Left hindlimb (tissue), 1 donor: ENCODE measurements around the gene ZDHHC11.

Experiments
- DNase-seq: peaks from one replicate; pipeline ENCODE4 v3.0.0-alpha.2; 2018

The ZDHHC11 gene, protein sequence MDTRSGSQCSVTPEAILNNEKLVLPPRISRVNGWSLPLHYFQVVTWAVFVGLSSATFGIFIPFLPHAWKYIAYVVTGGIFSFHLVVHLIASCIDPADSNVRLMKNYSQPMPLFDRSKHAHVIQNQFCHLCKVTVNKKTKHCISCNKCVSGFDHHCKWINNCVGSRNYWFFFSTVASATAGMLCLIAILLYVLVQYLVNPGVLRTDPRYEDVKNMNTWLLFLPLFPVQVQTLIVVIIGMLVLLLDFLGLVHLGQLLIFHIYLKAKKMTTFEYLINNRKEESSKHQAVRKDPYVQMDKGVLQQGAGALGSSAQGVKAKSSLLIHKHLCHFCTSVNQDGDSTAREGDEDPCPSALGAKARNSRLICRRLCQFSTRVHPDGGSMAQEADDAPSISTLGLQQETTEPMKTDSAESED

DNA sequence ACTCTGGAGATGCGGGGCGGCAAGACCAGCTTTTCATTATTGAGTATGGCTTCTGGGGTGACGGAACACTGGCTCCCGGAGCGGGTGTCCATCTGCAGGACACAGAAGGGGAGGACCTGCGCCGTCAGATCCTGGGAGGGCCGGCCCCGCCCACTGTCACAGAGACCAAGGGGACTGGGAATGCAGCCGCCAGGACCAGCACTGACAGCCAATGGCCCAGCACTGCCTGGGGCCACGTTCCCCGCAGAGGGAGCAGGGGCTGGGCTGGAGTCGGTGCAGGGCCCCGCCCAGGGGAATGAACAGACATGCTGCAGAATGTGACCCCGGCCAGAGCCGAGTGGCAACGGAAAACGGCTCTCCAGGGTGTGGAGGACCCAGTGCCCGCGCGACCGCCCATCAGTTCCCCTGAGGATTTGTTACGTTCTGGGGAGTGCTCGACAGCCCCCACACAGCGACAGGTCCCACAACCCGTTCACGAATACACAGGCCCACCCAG lies at the start of gene ZDHHC11:
TSS of gene ZDHHC11 (minus strand) at position 476 of the 496 bp plus-strand sequence. CDS start at position 92, 384 bp downstream.
- DNase-seq, result no peak

DNA sequence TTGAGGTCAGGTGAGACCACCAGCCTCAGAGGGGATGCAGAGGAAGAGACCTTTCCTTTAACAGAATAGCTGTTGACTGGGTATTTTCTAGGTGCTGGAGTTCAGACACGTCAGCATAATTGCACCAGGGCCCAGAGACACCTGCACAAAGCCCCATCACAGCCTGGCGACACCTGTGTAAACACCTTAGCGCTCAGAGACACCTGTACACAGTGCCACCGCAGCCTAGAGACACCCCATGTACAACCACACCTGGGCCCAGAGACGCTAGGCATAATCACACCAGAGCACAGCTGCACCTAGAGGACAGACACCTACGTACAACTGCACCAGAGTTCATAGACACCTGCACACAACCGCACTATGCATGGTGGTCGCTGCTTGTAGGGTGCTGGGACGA lies 42.9 kb upstream of the ZDHHC11 start:
- DNase-seq, result no peak

DNA sequence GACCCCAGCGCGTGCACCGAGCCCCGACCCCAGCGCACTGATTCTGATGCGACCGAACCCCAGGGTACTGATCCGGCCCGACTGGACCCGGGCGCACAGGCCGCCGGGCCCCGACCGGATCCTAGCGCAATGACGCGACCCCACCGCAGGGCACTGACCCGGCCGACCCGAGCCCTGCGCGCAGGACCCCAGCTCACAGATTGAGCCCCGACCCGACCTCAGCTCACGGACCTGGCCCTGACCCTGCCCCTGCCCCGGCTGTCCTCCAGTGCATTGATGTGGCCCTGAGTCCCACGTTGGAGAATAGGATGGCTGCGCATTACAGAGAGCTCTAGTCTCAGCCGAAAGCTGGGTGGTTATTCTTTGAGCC lies 42.3 kb upstream of the ZDHHC11 start:
- no peak for DNase-seq

DNA sequence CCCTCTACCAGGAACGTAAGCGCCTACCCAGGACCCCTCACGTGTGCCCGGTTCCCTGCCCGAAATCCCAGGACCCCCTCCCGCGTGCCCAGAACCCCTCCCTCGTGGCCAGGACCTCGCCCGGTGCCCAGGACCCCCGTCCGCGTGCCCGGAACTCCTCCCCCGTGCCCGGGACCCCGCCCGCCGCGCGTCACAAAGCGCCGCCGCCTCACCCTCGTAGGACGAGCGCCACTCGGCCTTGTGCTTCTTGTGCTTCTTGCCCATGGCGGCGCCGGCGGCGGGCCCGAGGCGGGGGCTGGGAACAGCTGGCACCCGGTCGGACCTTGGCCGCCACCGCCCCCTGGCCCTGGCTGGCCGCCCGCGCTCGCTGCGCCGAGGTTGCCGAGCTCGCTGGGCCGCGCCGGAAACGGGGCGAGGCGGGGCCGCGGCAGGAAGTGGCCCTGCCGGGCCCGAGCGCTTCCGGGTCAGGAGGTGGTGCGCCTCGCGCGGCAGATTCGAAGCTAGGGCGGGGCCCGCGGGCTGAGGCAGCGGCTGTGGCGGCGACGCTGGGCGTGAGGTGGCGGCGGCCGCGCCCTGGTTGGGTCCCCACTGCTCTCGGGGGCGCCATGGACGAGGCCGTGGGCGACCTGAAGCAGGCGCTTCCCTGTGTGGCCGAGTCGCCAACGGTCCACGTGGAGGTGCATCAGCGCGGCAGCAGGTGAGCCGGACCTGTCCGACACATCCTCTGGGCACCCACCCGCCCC lies 41.8 kb upstream of the ZDHHC11 start, which contains the start of the genes BRD9 and TRIP13:
TSS of gene BRD9 (minus strand) at position 408 of the 743 bp plus-strand sequence. CDS start at position 264, 144 bp downstream.
TSS of gene TRIP13 (plus strand) at position 491 of the 743 bp plus-strand sequence. CDS start at position 606, 115 bp downstream.
- DNase-seq, result peak; percentile 88

DNA sequence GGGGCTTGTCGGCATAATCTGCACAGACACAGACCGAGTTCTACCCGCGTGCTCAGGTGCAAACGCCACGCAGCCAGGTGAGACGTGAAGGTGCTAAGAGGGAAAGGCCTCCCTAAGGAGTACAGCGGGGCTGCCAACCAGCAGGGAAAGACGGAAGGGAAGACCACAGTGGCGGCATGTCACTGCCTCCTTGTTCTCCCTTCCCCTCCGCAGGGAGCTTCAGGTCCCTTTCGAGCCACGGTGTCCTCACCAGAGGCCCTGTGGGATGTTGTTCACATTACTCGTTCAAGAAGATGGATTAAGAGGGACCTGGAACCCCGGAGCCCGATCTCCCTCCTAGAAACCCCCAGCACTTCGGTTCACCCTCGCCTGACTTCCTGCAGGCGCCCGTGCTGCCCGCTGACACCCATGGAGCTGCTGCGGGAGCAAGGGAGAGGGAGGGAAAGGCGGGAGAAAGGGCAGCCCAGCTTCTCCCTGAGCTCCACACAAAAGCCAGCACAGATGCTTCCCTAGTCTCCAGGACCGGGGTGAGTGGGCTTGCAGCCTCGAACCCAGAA lies 41.1 kb upstream of the ZDHHC11 start:
- DNase-seq, result no peak

DNA sequence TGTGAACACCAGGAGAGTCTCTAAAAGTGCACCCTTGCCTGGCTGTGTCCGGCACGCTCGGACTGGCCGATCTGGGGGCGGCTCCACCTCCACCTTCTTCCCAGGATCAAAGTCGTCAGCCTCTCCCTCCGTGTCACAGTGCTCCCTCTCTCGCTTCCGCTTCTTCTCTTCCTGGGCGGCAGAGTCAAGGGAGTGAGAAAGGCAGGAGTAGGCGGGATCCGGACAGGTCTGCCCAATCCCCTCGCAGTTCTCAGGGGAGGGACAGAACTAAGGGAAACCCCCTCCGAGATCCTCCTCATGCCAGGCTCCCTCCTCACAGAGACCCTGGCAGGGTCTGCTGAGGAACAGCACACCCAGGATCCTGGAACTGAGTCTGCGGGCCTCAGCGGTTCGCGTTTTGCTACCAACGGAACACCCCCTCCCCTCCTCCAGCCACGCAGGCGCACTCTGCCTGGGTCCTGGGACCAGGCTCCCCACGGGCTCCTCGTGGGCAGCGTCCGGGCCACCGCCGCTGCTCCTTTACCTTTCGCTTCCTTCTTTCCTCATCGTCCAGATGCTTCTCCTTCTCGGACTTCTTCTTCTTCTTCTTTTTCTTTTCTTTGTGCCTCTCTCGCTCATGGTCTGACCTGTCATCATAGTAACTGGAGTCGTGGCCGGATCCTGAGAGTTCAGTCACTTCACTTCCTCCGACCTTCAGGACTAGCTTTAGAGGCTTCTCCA lies 40.5 kb upstream of the ZDHHC11 start:
- DNase-seq, result no peak

DNA sequence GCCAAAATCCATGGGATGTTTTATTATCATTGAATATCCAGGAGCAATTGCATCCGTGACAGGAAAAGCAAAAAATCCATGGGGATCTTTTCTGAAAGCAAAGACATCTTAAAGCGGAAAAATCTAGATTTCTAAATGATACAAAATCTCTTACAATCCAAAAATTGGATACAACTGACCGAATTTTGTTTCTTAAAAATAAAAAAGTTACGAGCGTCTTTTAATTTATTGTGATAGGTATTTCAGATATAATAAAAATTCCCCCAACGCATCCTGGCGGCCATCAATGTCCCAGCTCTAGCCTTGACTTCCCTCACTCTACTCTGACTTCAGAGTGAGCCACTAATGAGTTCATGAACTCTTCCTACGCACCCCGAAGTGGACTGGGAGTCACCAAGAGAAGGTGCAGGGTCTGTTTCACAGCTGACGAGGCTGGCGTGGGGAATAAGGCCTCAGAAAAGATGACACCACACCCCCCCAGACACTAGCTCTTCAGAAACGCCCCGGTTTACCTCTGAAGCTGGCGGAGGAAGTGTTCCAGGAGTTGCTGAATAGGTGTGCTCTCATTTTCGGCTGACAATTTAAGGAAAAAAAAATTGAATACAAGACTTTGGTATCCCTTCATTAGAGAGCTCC lies 38.4 kb upstream of the ZDHHC11 start:
- DNase-seq, result no peak

DNA sequence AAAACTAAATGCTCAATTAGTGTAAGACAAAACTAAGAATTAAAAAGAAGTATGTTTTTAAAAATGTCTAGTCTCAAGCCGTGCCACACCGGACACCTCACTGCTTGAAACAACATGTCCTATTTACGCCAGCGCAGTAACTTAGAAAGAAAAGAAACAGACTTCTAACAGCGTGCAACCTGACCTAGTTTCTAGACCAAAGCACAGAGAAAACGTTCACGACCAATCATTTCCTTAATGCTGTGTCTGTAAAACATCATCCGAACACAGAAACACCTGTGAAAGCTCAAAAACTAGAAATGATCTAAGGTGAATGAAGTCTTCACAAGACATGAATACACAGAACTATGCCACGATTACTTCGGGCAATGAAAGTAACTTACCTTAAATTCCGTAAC lies 37.9 kb upstream of the ZDHHC11 start:
- DNase-seq, result no peak

DNA sequence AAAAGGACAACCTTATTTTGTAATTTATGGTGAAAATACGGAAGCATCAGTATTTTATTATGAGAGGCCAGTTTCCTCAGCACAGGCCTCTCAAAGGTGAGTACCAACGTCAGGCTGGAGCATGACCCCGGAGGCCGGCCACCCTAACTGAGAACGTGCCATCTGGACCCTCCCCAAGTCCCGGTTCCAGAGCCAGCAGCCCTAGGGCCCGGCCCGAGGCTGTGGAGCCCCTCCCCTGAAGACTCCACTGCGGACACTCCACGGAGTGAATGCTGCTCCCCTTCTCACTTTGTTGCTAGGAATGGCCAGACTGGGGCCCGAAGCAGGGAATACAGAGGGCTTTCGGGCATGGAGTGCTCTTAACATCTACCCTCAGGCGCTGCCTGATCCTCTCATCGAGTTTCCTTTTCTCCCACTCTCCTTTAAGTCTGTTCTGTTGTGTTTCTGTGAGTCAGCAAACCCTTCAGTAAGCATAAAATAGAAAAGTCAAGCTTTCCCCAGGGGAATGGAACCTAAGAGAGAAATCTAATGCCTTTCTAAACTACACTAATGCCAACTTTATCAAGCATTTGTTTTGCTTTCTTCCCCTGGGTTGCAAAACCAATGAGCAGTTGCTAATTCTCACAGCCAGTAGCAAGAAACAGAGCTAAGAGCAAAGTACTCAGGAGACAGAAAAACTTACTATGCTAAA lies 37.3 kb upstream of the ZDHHC11 start:
- no peak for DNase-seq

DNA sequence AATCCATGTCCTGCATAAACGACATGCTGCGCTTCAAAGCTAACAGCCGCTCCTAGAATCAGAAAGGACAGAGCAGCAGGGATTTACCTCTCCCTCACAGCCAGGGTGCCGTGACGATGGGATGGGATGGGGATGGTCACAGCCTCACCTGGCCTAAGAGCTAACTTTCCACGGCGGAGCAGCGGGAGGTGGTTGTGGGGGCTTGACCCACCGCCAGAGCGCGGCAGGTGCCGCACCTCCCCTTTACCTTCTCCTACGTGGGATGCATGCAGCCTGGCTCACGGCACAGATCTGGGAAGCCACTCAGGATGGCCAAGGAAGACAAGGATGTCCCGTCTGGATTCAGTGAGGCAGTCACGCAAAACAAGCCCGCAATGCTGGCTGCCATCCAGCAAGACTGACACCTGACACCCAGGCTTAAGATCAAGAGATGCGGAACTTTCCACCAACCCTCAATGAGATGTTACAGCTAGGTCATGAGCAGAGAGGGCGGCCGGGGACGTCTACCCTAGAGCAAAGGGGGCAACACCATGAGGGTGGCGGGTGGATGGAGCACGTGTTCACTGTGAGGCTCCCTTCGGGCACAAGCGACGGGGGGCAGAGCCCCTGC lies 36.0 kb upstream of the ZDHHC11 start:
- no peak for DNase-seq

DNA sequence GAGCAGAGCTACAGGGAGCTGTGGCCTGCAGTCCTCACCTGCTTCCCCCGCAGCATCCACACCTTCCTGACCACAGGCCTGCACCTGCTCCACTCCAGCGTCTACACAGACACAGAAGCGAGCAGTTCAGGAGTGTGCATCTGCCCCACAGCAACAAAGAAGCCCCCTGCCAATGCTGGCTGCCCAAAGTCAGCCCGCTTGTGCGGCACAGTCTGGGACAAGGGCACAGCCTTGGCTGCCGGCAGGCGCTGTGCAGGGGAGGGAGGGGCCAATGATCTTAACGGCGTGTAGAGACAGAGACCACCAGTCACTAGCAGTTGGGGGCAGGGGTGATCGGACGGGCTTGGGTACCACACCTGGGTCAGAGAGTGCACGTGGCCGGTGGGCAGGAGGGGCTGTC lies 35.2 kb upstream of the ZDHHC11 start:
- no peak for DNase-seq

DNA sequence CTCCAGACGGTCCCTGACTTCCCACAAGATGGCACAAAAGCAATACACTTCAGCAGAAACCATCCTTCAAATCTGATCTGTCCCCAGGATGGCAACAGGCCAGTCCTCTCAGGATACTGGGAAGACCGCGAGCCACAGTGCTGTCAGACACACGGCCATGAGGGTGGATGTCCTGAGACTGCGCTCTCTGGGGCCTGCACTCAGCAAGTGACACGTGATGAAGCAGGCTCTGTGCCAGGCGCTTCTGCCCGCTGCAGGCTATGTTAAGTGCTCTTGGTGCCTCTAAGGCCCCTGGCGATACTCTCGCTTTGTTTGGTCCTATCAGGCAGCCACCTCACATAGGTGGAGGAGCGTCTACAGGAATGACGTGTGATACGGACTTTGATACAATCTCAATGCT lies 34.7 kb upstream of the ZDHHC11 start:
- DNase-seq, result no peak

DNA sequence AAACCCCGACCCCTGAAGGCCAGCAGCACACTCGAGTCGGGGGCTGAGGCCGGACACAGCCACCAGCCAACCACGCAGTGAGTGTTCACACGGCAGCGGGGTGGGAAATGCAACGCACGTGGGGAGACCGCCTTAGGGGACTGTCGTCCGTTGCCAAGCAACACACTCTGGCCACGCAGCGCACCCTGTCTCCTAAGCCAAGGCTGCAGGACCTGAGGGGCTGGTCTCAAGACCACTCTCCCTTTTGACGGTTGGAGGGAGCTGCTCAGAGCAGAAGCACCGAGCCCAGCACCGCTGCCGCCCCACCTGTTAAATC lies 34.3 kb upstream of the ZDHHC11 start:
- DNase-seq, result no peak

DNA sequence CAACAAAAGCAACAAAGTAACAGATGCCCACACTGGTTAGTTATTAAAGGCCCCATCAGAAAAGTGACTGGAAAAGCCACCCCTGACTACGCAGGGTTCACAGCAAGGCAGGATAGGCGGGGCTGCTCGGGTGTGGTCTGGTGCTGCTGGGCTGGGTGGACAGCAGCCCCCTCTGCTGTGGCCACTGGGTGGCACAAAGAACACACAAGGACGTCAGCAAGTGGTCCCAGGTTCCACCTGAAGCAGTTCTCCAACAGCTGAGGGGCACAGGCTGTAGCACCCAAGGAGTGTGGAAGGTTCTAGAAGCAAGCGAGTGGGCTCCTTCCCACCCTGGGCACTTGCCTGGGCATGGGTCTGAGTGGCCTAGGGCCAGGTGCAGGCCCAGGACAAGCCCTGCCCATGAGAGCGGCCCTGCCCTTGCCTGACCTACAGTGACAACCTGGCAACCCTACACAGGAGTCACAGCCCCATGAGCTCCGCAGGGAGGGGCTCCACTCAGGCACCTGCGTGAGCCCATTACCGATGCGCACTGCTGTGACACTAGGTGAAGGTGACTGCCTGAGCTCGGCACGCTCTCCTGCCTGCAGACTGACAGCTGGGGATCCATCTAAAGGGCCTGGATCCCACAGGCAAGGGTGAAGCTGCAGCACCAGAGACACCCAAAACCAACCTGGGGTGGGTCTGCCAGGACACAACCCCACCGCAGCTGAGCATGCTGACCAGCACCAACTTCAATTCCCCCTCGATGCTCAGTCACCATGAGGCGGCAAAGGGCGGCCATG lies 33.8 kb upstream of the ZDHHC11 start:
- no peak for DNase-seq

DNA sequence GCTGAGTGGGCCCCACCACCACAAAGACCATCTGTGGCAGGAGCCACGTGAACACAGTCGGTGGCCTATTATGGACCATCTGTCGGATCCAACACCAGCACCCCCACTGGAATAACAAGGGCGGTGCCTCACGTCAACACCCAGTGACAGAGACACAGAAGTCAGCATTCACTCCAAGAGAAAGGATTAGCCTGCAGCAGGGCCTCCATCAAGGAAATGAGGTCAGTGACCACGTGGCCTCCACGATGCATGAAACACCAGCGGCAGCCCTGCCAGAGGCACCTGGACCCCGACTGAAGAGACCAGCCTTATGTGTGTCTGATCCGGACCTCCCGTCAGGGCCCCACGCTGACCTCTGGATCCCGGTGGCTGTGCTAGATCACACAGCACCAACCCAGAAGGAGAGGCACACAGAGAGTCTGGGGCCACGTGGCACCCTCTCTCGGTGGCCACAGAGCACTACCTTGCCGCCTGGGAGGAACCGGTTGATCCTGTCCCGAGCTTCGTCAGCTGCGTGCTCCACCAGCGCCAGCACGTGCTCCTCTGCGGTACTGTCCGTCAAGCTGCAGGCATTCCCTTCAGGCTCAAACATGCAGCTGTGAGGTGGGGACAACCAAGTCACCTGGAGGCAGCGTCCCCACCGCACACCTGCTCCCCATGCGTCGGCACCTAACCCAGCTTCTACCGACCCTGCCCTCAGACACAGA lies 32.8 kb upstream of the ZDHHC11 start:
- DNase-seq, result no peak

DNA sequence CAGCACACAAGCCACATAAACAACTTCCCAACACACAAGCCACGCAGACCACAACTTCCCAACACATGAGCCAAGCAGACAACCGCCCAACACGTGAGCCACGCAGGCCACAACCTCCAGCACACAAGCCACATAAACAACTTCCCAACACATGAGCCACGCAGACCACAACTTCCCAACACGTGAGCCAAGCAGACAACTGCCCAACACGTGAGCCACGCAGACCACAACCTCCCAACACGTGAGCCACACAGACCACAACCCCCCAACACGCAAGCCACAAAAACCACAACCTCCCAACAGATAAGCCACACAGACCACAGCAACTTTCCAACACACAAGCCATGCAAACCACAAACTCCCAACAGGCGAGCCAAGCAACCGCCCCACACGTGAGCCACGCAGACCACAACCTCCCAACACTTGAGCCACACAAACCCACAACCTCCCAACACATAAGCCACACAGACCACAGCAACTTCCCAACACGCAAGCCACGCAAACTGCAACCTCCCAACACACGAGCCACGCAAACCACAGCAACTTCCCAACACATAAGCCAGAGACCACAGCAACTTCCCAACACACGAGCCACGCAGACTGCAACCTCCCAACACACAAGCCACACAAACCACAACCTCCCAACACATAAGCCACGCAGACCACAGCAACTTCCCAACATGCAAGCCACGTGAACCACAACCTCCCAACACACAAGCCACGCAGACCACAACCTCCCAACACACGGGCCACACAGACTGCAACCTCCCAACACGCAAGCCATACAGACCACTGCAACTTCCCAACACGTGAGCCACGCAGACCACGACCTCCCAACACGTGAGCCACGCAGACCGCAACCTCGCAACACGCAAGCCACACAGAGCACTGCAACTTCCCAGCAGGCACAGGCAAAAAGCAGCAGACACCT lies 31.7 kb upstream of the ZDHHC11 start:
- no peak for DNase-seq

DNA sequence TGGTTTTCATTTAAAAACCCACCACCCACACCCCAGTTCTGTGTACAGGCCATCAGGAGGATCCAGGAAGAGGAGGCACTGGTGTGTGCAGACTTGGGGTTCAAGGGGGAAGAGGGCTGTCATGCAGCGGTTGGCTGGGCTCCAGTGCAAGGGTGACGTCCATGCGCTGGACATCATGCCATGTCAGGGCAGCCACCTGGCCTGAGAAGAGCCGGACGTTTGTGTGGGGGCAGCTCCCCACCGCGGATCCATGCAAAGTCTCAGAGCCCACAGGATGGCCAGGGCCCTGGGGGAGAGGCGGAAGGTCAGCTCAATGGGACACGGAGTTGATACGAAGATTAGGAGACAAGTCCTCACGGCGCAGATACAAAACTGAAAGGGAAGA lies 30.8 kb upstream of the ZDHHC11 start:
- no peak for DNase-seq

DNA sequence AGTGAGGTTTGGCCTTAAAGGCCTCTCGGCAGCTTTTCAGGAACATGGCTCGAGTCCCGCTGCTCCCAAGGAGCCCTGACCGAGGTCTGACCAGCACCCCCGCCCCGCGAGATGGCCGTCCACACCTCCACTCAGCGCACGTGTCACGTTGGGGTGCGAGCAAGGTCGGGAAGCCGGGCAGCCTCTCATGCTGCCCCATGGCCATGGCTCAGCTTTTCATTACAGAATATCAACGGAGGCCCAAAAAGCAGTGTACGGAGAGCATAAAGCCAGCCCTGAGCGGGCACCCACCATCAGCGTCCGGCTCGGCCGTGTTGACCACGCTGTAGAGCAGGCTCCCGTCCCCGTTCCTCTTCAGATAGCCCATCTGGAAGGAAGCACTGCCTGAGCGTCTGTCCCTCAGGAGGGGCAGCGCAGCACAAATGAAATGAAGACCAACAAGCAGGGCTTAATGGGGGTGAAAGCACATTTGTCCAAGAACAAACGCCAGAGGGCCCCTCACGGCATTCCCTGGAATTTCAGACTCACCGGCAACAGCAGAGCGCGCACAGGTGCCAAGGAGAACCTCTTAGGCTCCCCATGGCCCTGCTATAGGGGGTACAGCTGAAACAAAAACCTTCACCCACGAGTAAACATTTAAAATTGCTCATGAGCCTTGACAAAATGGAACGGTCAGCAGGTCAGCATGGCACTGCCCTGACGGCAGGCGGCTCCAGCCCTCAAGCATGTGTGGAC lies 30.2 kb upstream of the ZDHHC11 start:
- DNase-seq, result no peak
